ENCODE measurements around the gene TSPYL6. TPM values are rescaled to one million over a fixed set of nuclear protein-coding genes. Genes with fewer than 3 reads are reported as not detected.

TSPYL6 gene
- total RNA-seq, 1 experiment from 2014 or later = not detected

- ATAC-seq (no peak), DNase-seq (ENCODE audit: low spot score) (no peak)
- TF ChIP-seq ATF3 (CRISPR knock-in tag; conservative IDR thresholded peaks at IDR 0.05) (no peak), MAX (CRISPR knock-in tag; IDR thresholded peaks at IDR 0.05) (no peak), USF2 (CRISPR knock-in tag; IDR thresholded peaks at IDR 0.05) (no peak), ETV6 (CRISPR knock-in tag; IDR thresholded peaks at IDR 0.05) (no peak), TEAD1 (CRISPR knock-in tag; IDR thresholded peaks at IDR 0.05) (no peak), USF1 (CRISPR knock-in tag; IDR thresholded peaks at IDR 0.05) (no peak), CTCF (IDR thresholded peaks at IDR 0.05) (no peak), SP1 (CRISPR knock-in tag; conservative IDR thresholded peaks at IDR 0.05) (no peak), NFATC4 (CRISPR knock-in tag; IDR thresholded peaks at IDR 0.05) (no peak)
- Mint-ChIP-seq H3K27ac (no peak overlapping the region), H3K4me1 (no peaks in the 10 kb centered on the region), H3K36me3 (peaks cover 9% of the 10 kb centered on the region), H3K27me3 (ENCODE audit: low read depth) (no peaks in the 10 kb centered on the region), H3K9me3 (peaks cover 17% of the 10 kb centered on the region), H3K4me3 (no peak overlapping the region)
- CTCF ChIA-PET = no interaction called here
- POLR2A ChIA-PET = no interaction called here
These were observed 4.2 kb upstream of the TSPYL6 start for GRCh38 chr2:54260241-54260595.

GRCh38 chr2:54259413-54260240 lies 3.6 kb upstream of the TSPYL6 start:
- peaks cover 3% of the 10 kb centered on the region for H3K36me3 Mint-ChIP-seq
- no peaks in the 10 kb centered on the region for H3K4me1 Mint-ChIP-seq
- ATAC-seq (no peak), DNase-seq (ENCODE audit: low spot score) (no peak)
- CTCF ChIA-PET = no interaction called here
- POLR2A ChIA-PET = no interaction called here
- H3K27ac Mint-ChIP-seq = no peak overlapping the region
- peaks cover 11% of the 10 kb centered on the region for H3K9me3 Mint-ChIP-seq
- H3K4me3 Mint-ChIP-seq = no peak overlapping the region
- H3K27me3 Mint-ChIP-seq (ENCODE audit: low read depth) = no peaks in the 10 kb centered on the region
- TF ChIP-seq GABPB1 (CRISPR knock-in tag; IDR thresholded peaks at IDR 0.05) (no peak), NR3C1 (CRISPR knock-in tag; conservative IDR thresholded peaks at IDR 0.05; ENCODE audit: low read depth) (no peak), E2F1 (CRISPR knock-in tag; IDR thresholded peaks at IDR 0.05) (no peak), MAX (CRISPR knock-in tag; IDR thresholded peaks at IDR 0.05) (no peak), ZNF396 (CRISPR knock-in tag; IDR thresholded peaks at IDR 0.05; ENCODE audit: borderline replicate concordance) (no peak), USF1 (CRISPR knock-in tag; IDR thresholded peaks at IDR 0.05) (no peak), ARID4B (CRISPR knock-in tag; IDR thresholded peaks at IDR 0.05; ENCODE audit: borderline replicate concordance) (no peak), ZBTB43 (CRISPR knock-in tag; IDR thresholded peaks at IDR 0.05) (no peak), FOXK1 (CRISPR knock-in tag; IDR thresholded peaks at IDR 0.05) (no peak), OVOL2 (CRISPR knock-in tag; IDR thresholded peaks at IDR 0.05; ENCODE audit: borderline replicate concordance) (no peak), NFYB (CRISPR knock-in tag; conservative IDR thresholded peaks at IDR 0.05; ENCODE audit: low read depth) (no peak), ATF3 (CRISPR knock-in tag; conservative IDR thresholded peaks at IDR 0.05) (no peak), ZSCAN18 (CRISPR knock-in tag; IDR thresholded peaks at IDR 0.05) (no peak)

Data from WTC11 (cell line).